Hematopoietic multipotent progenitor cell treated with erythropoietin and hydrocortisone succinate and interleukin-3 and kit ligand, for 15 days (in vitro differentiated cells): ENCODE data around the gene IL13.
A peak's percentile ranks its signal among the peaks of the same experiment; 100 is the strongest.
"Not testable (repeated sequence)": the region's sequence is repeated elsewhere in the genome, so short reads cannot be mapped to it uniquely, and the experiment has no call there.

Experiments used
- DNase-seq: peaks from one replicate; pipeline ENCODE4 v3.0.0-alpha.2; 2015; ENCODE audit warnings: low spot score

IL13 gene

GRCh38 chr5:132657676-132658380 is at the start of gene IL13:
IL13 (plus strand) TSS chr5:132658173; CDS start chr5:132658187, 14 bp downstream.
- no peak for DNase-seq

- DNase-seq = no peak
These were observed 46.0 kb upstream of the IL13 start for GRCh38 chr5:132611965-132612364.

- DNase-seq = no peak
These were observed 45.1 kb upstream of the IL13 start for GRCh38 chr5:132612846-132613245.

- DNase-seq = no peak
These were observed 36.3 kb upstream of the IL13 start for GRCh38 chr5:132621699-132622098.

GRCh38 chr5:132622608-132623007 is 35.4 kb upstream of the IL13 start:
- DNase-seq = no peak

- no peak for DNase-seq
These were observed 30.5 kb upstream of the IL13 start for GRCh38 chr5:132627470-132627869.

GRCh38 chr5:132628814-132629213 is 29.2 kb upstream of the IL13 start:
- DNase-seq = no peak

GRCh38 chr5:132629230-132629944 is 28.6 kb upstream of the IL13 start:
- no peak for DNase-seq

- DNase-seq = not testable (repeated sequence)
These were observed 24.4 kb upstream of the IL13 start for GRCh38 chr5:132633587-132633986.

- DNase-seq = no peak
These were observed 22.1 kb upstream of the IL13 start for GRCh38 chr5:132635873-132636272.

- no peak for DNase-seq
These were observed 20.7 kb upstream of the IL13 start for GRCh38 chr5:132637241-132637640.

GRCh38 chr5:132639706-132640130 is 18.3 kb upstream of the IL13 start:
- no peak for DNase-seq

- no peak for DNase-seq
These were observed 17.4 kb upstream of the IL13 start for GRCh38 chr5:132640613-132641012.

GRCh38 chr5:132641241-132641723 is 16.7 kb upstream of the IL13 start:
- no peak for DNase-seq

GRCh38 chr5:132641841-132642240 is 16.1 kb upstream of the IL13 start:
- no peak for DNase-seq

- DNase-seq = no peak
These were observed 13.8 kb upstream of the IL13 start for GRCh38 chr5:132644177-132644576.

- no peak for DNase-seq
These were observed 11.2 kb upstream of the IL13 start for GRCh38 chr5:132646583-132647266.

GRCh38 chr5:132647473-132647872 is 10.5 kb upstream of the IL13 start:
- no peak for DNase-seq

- no peak for DNase-seq
These were observed 9.6 kb upstream of the IL13 start for GRCh38 chr5:132648355-132648754.

GRCh38 chr5:132651838-132652469 is 6.0 kb upstream of the IL13 start:
- peak; percentile 82 for DNase-seq

GRCh38 chr5:132653716-132654115 is 4.3 kb upstream of the IL13 start:
- DNase-seq = no peak
